K562 treated with DMSO at 1 percent for 24 hours (cell line): ENCODE results near the gene ACCSL. TPM values are rescaled to one million over a fixed set of nuclear protein-coding genes. Genes with fewer than 3 reads are reported as not detected.

ENCODE experiments used
- total RNA-seq: library from RNA; unstranded; fragments of 300-600 nt; gene quantifications from 2 replicates; pipeline ENCODE4 v1.2.3, GENCODE V29; 2022; ENCODE audit warnings: low read depth; ENCODE audit not compliant: insufficient read depth

ACCSL gene
- not detected in 2 replicates for total RNA-seq

GRCh38 chr11:44047931-44048431 is at the start of gene ACCSL:
TSS of gene ACCSL (plus strand) at chr11:44047981. CDS start at chr11:44048037, 56 bp downstream.

GRCh38 chr11:44065841-44066731 is 18.3 kb downstream of the ACCSL start, which contains the start of gene ACCS:
TSS of gene ACCS (plus strand) at chr11:44066270. CDS start at chr11:44067628, 1,358 bp downstream.

GRCh38 chr11:44095506-44096359 is 48.0 kb downstream of the ACCSL start, which contains the start of gene EXT2:
TSS of gene EXT2 (plus strand) at chr11:44095678. CDS start at chr11:44107713, 12,035 bp downstream.

Other genes with a start within 250 kb of the ACCSL start
- gene ALKBH3, start 167.2 kb upstream of the ACCSL start, total RNA-seq: 33.7 and 39.3 TPM in 2 replicates
- gene C11orf96, start 105.3 kb upstream of the ACCSL start, total RNA-seq: 8.1 and 12.6 TPM in 2 replicates
- gene ACCS, start 18.3 kb downstream of the ACCSL start, total RNA-seq: 21.2 and 23.6 TPM in 2 replicates
- gene EXT2, start 47.7 kb downstream of the ACCSL start, total RNA-seq: 51.4 and 58.9 TPM in 2 replicates